DOHH2 (cell line): Measurements from ENCODE around the gene AKT2.

ENCODE experiments used
- CTCF ChIP-seq: fragments of 200-600 bp; sonication (generic); IDR thresholded peaks from one replicate; pipeline ENCODE4 v1.5.1; 2014; ENCODE audit warnings: antibody characterized with exemption, mild to moderate bottlenecking, low read depth, low read length; ENCODE audit not compliant: poor library complexity, severe bottlenecking
- EZH2phosphoT487 ChIP-seq: fragments of 200-600 bp; sonication (generic); IDR thresholded peaks from 2 replicates; pipeline ENCODE4 v1.6.1; 2017; ENCODE audit warnings: borderline replicate concordance, mild to moderate bottlenecking, antibody characterized with exemption, low read length, moderate library complexity, mixed read lengths

DNA sequence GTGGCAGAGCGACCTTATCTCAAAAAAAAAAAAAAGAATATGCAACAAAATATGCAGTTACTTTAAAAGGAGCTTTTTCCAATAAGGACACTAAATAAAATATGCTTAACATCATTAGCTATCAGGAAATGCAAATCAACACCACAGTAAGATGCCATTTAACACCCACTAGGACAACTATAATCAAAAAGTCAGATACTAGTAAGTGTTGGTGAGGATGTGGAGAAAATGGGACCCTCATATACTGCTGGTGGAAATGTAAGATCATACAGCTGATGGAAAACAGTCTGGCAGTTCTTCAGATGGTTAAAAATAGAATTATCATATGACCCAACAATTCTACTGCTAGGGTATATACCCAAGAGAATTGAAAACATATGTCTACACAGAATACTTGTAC is 24.5 kb upstream of the AKT2 start:
- no peak for TF ChIP-seq CTCF
- TF ChIP-seq EZH2phosphoT487 = no peak
